WI38 (cell line): ENCODE measurements around the gene ETV5.

Experiments
- H3K4me3 ChIP-seq: 2 replicates; pipeline ENCODE4 v1.5.1; 2011; ENCODE audit warnings: low read depth, mild to moderate bottlenecking, control low read depth, low read length
- TF ChIP-seq, protein P1 (sequence below): IDR thresholded peaks from 2 replicates; pipeline ENCODE4 v1.5.1; 2012; ENCODE audit warnings: low read depth, mild to moderate bottlenecking, control low read depth, low read length

ETV5 gene

GRCh38 chr3:186003610-186004009 lies 105.3 kb downstream of the ETV5 start:
- TF ChIP-seq, protein P1, sequence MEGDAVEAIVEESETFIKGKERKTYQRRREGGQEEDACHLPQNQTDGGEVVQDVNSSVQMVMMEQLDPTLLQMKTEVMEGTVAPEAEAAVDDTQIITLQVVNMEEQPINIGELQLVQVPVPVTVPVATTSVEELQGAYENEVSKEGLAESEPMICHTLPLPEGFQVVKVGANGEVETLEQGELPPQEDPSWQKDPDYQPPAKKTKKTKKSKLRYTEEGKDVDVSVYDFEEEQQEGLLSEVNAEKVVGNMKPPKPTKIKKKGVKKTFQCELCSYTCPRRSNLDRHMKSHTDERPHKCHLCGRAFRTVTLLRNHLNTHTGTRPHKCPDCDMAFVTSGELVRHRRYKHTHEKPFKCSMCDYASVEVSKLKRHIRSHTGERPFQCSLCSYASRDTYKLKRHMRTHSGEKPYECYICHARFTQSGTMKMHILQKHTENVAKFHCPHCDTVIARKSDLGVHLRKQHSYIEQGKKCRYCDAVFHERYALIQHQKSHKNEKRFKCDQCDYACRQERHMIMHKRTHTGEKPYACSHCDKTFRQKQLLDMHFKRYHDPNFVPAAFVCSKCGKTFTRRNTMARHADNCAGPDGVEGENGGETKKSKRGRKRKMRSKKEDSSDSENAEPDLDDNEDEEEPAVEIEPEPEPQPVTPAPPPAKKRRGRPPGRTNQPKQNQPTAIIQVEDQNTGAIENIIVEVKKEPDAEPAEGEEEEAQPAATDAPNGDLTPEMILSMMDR: no peak
- no peak overlapping the region for H3K4me3 ChIP-seq

DNA sequence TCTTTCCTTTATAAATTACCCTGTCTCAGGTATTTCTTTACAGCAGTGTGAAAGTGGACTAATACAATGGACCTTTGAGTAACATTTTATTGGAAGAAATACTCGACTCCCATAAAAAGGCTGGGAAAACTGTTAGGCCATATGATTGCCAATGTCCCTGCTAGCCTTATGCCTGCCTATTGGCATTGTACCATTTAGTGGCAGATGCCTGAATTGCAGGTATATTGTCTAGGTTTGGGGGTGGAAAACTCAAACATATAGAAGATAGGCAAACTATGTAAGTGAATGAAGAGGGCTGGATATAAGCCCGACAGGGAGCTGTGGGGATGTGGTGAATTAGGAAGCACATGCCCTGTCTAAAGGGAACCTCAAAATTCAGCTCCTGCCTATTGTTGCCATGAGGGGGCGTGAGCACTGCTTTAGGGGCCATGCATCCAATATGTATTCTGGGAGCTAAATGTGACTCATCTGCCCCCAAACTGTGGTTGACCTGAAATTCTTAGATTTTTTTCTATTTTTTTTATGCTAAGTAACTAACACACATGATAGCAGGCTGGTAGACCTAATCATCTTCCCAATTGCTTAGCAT lies 105.9 kb downstream of the ETV5 start:
- TF ChIP-seq, protein P1: no peak
- no peak overlapping the region for H3K4me3 ChIP-seq

GRCh38 chr3:186001842-186002241 lies 107.0 kb downstream of the ETV5 start:
- H3K4me3 ChIP-seq: no peak overlapping the region
- TF ChIP-seq, protein P1: no peak

DNA sequence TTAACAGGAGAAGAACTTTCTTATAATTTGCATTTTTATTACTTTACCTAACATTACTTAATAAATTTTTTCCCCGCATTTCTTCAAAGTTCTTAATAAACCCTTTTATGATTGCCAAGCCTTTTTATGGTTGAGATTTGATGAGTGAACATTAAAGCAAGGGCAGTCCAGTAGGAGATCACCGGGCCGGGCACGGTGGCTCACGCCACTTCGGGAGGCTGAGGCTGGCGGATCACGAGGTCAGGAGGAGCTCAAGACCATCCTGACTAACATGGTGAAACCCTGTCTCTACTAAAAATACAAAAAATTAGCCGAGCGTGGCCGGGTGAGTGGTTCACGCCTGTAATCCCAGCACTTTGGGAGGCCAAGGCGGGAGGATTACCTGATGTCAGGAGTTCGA lies 109.7 kb downstream of the ETV5 start:
- TF ChIP-seq, protein P1: no peak
- H3K4me3 ChIP-seq: no peak overlapping the region

- TF ChIP-seq, protein P1: no peak
- H3K4me3 ChIP-seq: no peak overlapping the region
Observed at GRCh38 chr3:185998136-185998535, 110.8 kb downstream of the ETV5 start.

GRCh38 chr3:185997130-185997529 lies 111.8 kb downstream of the ETV5 start:
- TF ChIP-seq, protein P1: no peak
- H3K4me3 ChIP-seq: no peak overlapping the region
